Measurements from ENCODE around the gene PUSL1. TPM values are rescaled to one million over a fixed set of nuclear protein-coding genes. Genes with fewer than 3 reads are reported as not detected.

Gene PUSL1
- total and polyA plus RNA-seq, 2 of the 13 experiments (the other 11 are each of a cell fraction or from before 2014, with no cell fraction given): 8.3 to 22.2 TPM

- TF ChIP-seq AKNA (CRISPR knock-in tag; IDR thresholded peaks at IDR 0.05; ENCODE audit: borderline replicate concordance) (no peak), ZFX (CRISPR knock-in tag; IDR thresholded peaks at IDR 0.05; ENCODE audit: low read depth) (0 out of 2 replicates have a peak, but pooled peaks have one; percentile 16), HOXD1 (CRISPR knock-in tag; IDR thresholded peaks at IDR 0.05) (no peak), ZNF550 (CRISPR knock-in tag; IDR thresholded peaks at IDR 0.05; ENCODE audit: borderline replicate concordance) (no peak), ZNF274 (CRISPR knock-in tag; IDR thresholded peaks at IDR 0.05) (no peak), ZEB1 (IDR thresholded peaks at IDR 0.05; ENCODE audit: insufficient replicate concordance, low read depth) (no peak), ZSCAN21 (CRISPR knock-in tag; IDR thresholded peaks at IDR 0.05; ENCODE audit: borderline replicate concordance) (no peak), ZNF432 (CRISPR knock-in tag; IDR thresholded peaks at IDR 0.05; ENCODE audit: borderline replicate concordance) (no peak), NFKB2 (CRISPR knock-in tag; IDR thresholded peaks at IDR 0.05; ENCODE audit: borderline replicate concordance) (no peak), ZNF597 (CRISPR knock-in tag; IDR thresholded peaks at IDR 0.05) (no peak), RORA (CRISPR knock-in tag; IDR thresholded peaks at IDR 0.05) (no peak), NR1H2 (CRISPR knock-in tag; IDR thresholded peaks at IDR 0.05; ENCODE audit: borderline replicate concordance, low read depth) (no peak), PPARG (CRISPR knock-in tag; conservative IDR thresholded peaks at IDR 0.05) (no peak), ZNF362 (CRISPR knock-in tag; IDR thresholded peaks at IDR 0.05; ENCODE audit: borderline replicate concordance) (no peak), ZKSCAN8 (CRISPR knock-in tag; IDR thresholded peaks at IDR 0.05; ENCODE audit: borderline replicate concordance) (no peak), ZNF251 (CRISPR knock-in tag; IDR thresholded peaks at IDR 0.05) (no peak), SSRP1 (CRISPR knock-in tag; IDR thresholded peaks at IDR 0.05) (no peak), CREB3 (CRISPR knock-in tag; IDR thresholded peaks at IDR 0.05) (no peak), TBP (CRISPR knock-in tag; IDR thresholded peaks at IDR 0.05) (no peak), ZBTB25 (CRISPR knock-in tag; IDR thresholded peaks at IDR 0.05) (no peak)
Observed at GRCh38 chr1:1332031-1332755, 23.8 kb downstream of the PUSL1 start (continued).

Measured in HepG2 (cell line).